Activated CD8-positive, alpha-beta memory T cell treated with anti-CD3 and anti-CD28 coated beads, Interleukin-2, amount 50 U/mL, for 1 hour (primary cell): Measurements from ENCODE around the gene GTPBP1.

Experiments used
- DNase-seq: peaks from one replicate; pipeline ENCODE4 v3.0.0-alpha.2; 2020; ENCODE audit errors: extremely low read depth

GTPBP1 gene

GRCh38 chr22:38740116-38740723 lies 34.5 kb downstream of the GTPBP1 start:
- DNase-seq: no peak

- no peak for DNase-seq
Measured at GRCh38 chr22:38740754-38741153, 35.0 kb downstream of the GTPBP1 start.

- no peak for DNase-seq
Measured at GRCh38 chr22:38741166-38741565, 35.4 kb downstream of the GTPBP1 start.

GRCh38 chr22:38741576-38741975 lies 35.8 kb downstream of the GTPBP1 start:
- no peak for DNase-seq

- DNase-seq: no peak
Measured at GRCh38 chr22:38742176-38742942, 36.6 kb downstream of the GTPBP1 start.

- no peak for DNase-seq
Measured at GRCh38 chr22:38744981-38745380, 39.2 kb downstream of the GTPBP1 start.

- no peak for DNase-seq
Measured at GRCh38 chr22:38745676-38746460, 40.1 kb downstream of the GTPBP1 start.

GRCh38 chr22:38748487-38749136 lies 42.9 kb downstream of the GTPBP1 start:
- no peak for DNase-seq

GRCh38 chr22:38750104-38750503 lies 44.4 kb downstream of the GTPBP1 start:
- DNase-seq: no peak

GRCh38 chr22:38750638-38751037 lies 44.9 kb downstream of the GTPBP1 start:
- DNase-seq: no peak

- DNase-seq: no peak
Measured at GRCh38 chr22:38751066-38751421, 45.3 kb downstream of the GTPBP1 start.

- DNase-seq: peak; percentile 51
Measured at GRCh38 chr22:38751422-38752346, 45.9 kb downstream of the GTPBP1 start.

- DNase-seq: no peak
Measured at GRCh38 chr22:38753948-38754750, 48.4 kb downstream of the GTPBP1 start.

- no peak for DNase-seq
Measured at GRCh38 chr22:38754751-38755154, 49.0 kb downstream of the GTPBP1 start.

- DNase-seq: no peak
Measured at GRCh38 chr22:38755155-38755910, 49.6 kb downstream of the GTPBP1 start.

GRCh38 chr22:38755911-38756532 lies 50.3 kb downstream of the GTPBP1 start, which contains the start of gene SUN2:
TSS of gene SUN2 (minus strand) at chr22:38755998. CDS start at chr22:38752628, 3,370 bp downstream.
- peak; percentile 76 for DNase-seq

- no peak for DNase-seq
Measured at GRCh38 chr22:38756711-38757463, 51.1 kb downstream of the GTPBP1 start.

GRCh38 chr22:38757464-38757757 lies 51.7 kb downstream of the GTPBP1 start:
- no peak for DNase-seq
